OCI-M1 (cell line): Measurements from ENCODE around the gene KCNG2.

Source experiments
- DNase-seq: peaks from one replicate; lab custom pipeline; 2025; lab: John Stamatoyannopoulos, UW

The KCNG2 gene

GRCh38 chr18:79884963-79885728 lies 87.4 kb downstream of the KCNG2 start:
- no peak for DNase-seq

GRCh38 chr18:79887181-79888000 lies 89.7 kb downstream of the KCNG2 start:
- DNase-seq: no peak

GRCh38 chr18:79888016-79888415 lies 90.3 kb downstream of the KCNG2 start:
- DNase-seq: no peak

- DNase-seq: no peak
Observed at GRCh38 chr18:79889569-79889968, 91.8 kb downstream of the KCNG2 start.

- no peak for DNase-seq
Observed at GRCh38 chr18:79890674-79891073, 92.9 kb downstream of the KCNG2 start.

- DNase-seq: peak; percentile 4
Observed at GRCh38 chr18:79896738-79897137, 99.0 kb downstream of the KCNG2 start.

GRCh38 chr18:79897940-79898625 lies 100.3 kb downstream of the KCNG2 start:
- DNase-seq: no peak

GRCh38 chr18:79898952-79899608 lies 101.3 kb downstream of the KCNG2 start:
- DNase-seq: no peak

GRCh38 chr18:79899609-79900445 lies 102.1 kb downstream of the KCNG2 start:
- DNase-seq: no peak

GRCh38 chr18:79900610-79901570 lies 103.2 kb downstream of the KCNG2 start:
- no peak for DNase-seq

- no peak for DNase-seq
Observed at GRCh38 chr18:79901665-79902064, 103.9 kb downstream of the KCNG2 start.

- DNase-seq: no peak
Observed at GRCh38 chr18:79902075-79902474, 104.3 kb downstream of the KCNG2 start.

- no peak for DNase-seq
Observed at GRCh38 chr18:79902640-79903039, 104.9 kb downstream of the KCNG2 start.

GRCh38 chr18:79903071-79903635 lies 105.4 kb downstream of the KCNG2 start:
- DNase-seq: no peak

- DNase-seq: no peak
Observed at GRCh38 chr18:79903787-79904356, 106.1 kb downstream of the KCNG2 start.

- DNase-seq: no peak
Observed at GRCh38 chr18:79904357-79905147, 106.8 kb downstream of the KCNG2 start.

- no peak for DNase-seq
Observed at GRCh38 chr18:79905389-79905911, 107.7 kb downstream of the KCNG2 start.

- DNase-seq: no peak
Observed at GRCh38 chr18:79905993-79906392, 108.3 kb downstream of the KCNG2 start.
